Stimulated activated CD4-positive, alpha-beta T cell treated with anti-CD3 and anti-CD28 coated beads, Interleukin-15, amount 100 ng/mL, for 1 hour (primary cell): ENCODE data around the gene COL24A1.
"Not testable (repeated sequence)": the region's sequence is repeated elsewhere in the genome, so short reads cannot be mapped to it uniquely, and the experiment has no call there.

Experiments
- DNase-seq, 2 donors: peaks; one replicate each; pipeline ENCODE4 v3.0.0-alpha.2; 2020; ENCODE audit warnings: low read depth in 1 of 2, low spot score in 1 of 2

Gene COL24A1

GRCh38 chr1:85998105-85998855 lies 158.3 kb downstream of the COL24A1 start:
- DNase-seq, result no peak

DNA sequence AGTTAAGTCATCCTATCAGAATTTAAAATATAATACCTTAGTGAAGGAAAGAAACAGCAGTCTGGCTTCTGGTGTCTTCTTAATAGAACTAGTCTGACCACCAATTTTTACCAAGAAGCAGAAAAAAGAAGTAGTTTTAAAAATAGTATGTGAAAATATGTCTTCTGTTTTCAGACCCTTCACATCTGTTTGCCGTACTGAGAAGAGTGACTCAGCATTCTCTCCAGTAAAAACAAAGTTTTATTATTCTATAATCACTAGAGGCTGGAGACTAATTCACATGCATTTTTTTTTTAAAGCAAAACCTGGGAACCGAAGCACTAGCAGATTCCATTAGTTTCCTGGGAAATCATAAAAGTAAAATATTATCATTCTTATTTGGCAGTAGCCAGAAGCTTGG lies 163.8 kb downstream of the COL24A1 start:
- no peak for DNase-seq

- DNase-seq, result no peak
Measured at GRCh38 chr1:85991261-85991660, 165.3 kb downstream of the COL24A1 start.

GRCh38 chr1:85984636-85985035 lies 171.9 kb downstream of the COL24A1 start:
- DNase-seq, result no peak

- no peak for DNase-seq
Measured at GRCh38 chr1:85983316-85983715, 173.3 kb downstream of the COL24A1 start.

DNA sequence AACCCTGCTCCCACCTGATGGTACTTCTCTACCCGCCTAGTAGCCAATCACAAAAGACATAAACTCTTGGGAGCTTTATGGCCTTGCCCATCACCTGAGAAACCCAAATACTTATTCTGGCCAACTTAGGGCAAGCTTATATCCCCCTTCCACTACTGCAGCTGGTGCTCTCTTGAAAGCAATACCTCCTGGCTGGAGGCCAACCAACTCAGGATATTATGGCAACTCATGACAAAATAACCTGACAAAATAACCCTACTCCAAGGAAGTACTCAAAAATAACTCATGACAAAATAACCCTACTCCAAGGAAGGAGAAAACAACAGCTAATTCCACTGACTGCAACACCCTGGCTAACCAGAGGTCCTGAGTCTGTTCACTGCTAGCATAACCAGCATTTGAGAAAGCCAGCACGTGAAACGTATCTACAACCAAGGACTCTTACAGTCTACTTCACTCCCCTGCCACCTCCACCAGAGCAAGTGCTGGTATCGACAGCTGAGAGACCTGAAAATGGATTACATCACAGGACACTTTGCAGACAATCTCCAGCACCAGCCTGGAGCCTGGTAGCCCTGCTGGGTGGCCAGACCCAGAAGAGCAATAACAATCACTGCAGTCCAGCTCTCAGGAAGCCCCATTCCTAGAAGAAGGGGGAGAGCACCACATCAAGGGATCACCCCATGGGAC lies 179.9 kb downstream of the COL24A1 start:
- no peak for DNase-seq

DNA sequence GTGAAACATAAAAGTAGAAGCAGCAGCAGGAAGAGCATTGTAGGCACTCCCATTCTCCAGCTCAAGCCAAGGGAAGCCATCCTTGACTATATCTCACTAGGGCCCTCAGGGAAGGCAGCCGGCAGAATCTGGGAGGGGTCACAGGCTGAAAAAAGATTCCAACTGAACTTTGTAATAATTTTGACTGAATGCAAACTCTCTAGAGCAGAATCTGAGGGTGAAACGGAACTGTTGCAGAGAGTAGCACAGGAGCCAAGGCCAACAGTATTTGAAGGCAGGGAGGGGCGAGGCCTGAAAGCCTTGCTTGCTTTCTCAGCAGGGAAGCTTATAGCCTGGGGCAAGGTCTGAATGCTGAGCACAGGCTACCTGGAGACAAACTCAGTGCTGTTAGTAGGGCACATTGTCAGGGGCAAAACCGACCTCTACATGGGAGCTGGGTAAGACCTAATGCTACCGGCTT lies 180.6 kb downstream of the COL24A1 start:
- no peak for DNase-seq

DNA sequence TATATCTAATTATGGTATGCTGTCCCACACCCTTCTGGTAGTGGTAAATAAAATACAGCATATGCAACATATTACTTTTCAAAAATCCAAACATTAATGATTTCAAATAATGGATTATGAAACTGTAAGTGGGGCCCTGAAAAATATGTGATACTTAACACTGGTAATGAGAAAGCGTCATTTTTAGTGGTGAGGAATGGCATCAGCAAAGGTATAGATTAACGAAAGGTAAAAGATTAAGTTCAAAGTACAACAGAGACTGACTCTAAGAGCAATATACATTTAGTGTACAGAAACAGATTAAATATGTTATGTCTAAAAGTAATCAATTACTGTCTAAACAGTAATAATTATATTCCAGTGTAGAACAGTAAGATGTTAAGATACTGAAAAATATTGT lies 194.1 kb downstream of the COL24A1 start:
- DNase-seq, result no peak

- DNase-seq, result no peak
Measured at GRCh38 chr1:85957760-85958159, 198.8 kb downstream of the COL24A1 start.

- not testable (repeated sequence) for DNase-seq
Measured at GRCh38 chr1:85955218-85955617, 201.4 kb downstream of the COL24A1 start.

DNA sequence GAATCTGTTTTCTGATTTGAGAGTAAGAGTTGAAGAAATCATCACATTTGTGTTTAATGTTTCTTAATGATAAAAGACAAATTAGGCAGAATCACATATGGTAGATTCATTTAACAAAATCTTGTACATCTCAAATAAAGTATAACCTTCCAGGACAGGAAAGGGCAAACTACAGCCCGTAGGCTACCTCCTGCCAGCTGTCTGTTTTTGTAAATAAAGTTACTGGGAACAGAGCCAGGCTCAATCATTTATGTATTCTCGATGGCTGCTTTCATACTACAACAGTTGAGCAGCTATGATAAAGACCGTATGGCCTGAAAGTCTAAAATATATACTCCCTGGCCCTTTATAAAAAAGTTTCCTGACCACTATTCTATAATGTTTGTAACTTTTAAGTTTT lies 204.1 kb downstream of the COL24A1 start:
- no peak for DNase-seq

DNA sequence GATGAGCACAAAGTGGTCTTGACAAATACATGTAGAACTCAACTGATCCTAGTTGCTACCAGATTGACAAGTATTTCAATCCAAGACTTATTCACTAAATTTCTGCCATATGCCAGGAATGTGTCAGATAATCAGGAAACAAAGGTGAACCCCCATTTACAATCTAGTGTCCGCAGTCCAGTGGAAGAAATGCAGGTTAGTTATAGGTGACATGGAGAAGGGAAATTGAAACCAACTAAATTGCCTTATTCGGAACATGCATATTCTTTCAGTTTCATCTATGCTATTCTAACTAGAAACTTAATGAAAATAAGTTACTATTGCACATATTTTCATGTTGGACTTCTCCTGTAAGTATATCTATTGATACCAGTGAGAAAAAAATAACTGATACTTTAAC lies 209.4 kb downstream of the COL24A1 start:
- no peak for DNase-seq

DNA sequence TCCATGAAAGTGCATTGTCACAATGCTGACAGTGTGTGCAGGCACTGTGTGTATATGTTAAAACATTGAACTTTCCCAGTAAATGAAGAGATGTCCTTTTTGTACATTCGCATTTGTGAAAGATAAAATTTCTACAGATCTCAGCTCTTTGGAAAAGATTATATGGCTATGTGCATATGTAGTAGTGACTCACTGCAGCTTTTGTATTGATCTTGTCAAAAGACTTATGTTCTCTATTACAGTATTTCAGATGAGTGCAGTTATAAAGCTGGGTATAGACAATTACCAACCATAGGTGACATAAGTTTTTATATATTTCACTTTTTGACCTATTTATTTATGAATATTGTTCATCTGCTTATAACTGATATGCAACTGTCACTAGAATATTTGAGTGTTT lies 212.6 kb downstream of the COL24A1 start:
- no peak for DNase-seq

- no peak for DNase-seq
Measured at GRCh38 chr1:85943526-85943925, 213.0 kb downstream of the COL24A1 start.

DNA sequence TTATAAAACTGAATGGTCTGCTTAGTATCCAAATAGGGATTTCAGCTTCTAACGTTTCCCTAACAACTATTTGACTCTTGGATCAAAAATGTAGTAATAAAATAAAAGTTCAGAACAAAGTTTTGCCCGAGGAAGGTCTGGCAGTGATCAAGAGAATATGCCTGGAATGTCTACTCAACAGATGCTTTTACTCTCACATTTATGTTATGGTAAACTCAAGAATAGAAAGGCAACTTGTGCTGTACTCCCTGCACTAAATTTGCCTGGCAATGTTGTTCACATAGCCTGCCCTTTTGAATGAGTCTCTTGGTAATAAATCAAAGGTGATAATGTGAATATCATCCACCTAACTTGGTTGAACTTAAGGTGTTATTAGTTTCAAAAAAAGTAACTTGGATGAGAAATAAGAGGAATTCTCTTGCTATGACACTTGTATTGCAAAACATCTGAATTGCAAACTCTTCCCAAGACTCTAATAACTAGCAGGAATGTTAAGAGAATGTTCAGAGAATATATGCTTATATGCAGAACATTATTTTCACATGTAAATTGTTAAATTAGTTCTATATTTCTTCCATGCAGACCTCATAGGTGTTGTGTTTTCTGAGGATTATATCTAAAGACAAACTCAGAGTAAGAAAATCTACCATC lies 215.8 kb downstream of the COL24A1 start:
- no peak for DNase-seq

GRCh38 chr1:85938829-85939228 lies 217.7 kb downstream of the COL24A1 start:
- no peak for DNase-seq

- DNase-seq, result no peak
Measured at GRCh38 chr1:85936470-85936869, 220.1 kb downstream of the COL24A1 start.

GRCh38 chr1:85936057-85936456 lies 220.5 kb downstream of the COL24A1 start:
- DNase-seq, result no peak

GRCh38 chr1:85935234-85935633 lies 221.3 kb downstream of the COL24A1 start:
- DNase-seq, result no peak

DNA sequence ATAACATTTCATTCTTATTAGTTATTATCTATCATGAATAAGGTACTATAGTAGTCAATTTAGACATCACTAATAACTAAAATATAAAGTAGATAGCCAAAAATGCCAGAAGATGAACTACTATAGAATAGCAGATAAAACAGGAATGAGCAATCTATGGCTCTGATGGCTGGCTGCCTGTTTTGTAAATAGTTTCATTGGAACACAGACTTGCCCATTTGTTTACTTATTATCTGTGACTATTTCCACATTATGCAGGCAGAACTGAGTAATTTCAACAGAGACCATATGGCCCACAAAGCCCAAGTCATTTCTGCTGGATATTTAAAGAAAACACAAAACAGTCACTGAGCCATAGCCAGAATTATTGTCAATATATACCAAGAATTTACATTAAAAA lies 222.1 kb downstream of the COL24A1 start:
- DNase-seq, result no peak

DNA sequence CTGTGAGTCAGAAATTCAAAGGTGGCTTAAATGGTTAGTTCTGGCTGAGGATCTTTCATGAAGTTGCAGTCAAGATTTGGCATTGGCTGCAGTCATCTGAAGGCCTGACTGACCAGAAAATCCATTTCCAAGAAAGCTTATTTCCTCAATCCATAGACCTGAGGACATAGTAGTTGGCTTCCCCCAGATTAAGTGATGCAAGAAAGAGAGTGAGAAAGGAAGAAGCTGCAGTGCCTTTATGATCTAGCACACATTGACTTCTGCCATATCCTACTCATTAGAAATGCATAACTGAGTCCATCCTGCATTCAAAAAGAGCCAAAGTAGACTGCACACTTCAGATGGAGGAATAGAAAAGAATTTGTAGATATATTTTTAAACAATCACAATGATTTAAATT lies 222.6 kb downstream of the COL24A1 start:
- no peak for DNase-seq

DNA sequence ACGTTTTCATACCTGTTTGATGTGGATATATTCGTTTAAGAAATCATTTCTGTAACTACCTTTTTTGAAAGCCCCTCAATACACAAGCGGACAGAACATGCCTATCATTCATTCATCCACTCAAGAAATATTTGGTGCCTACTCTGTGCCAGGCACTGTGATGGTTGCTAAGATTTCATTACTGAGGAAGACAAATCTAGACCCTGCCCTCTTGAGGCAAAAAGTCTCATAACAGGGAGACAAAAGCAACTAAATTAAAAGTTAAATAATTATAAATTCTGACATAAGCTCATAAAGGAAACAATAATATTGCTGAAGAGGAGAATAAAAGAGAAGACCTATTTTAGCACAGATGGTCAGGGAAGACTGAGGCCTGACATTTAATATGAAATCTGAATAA lies 244.8 kb downstream of the COL24A1 start:
- no peak for DNase-seq
